SHP77 (cell line): ENCODE measurements around the gene AP3D1.
A peak's percentile ranks its signal among the peaks of the same experiment; 100 is the strongest.

Experiments
- DNase-seq, 2 experiments: peaks; one replicate each; lab custom pipeline; 2025; lab: John Stamatoyannopoulos, UW

Gene AP3D1

GRCh38 chr19:2180881-2181632 lies 29.7 kb upstream of the AP3D1 start:
- no peak for DNase-seq

GRCh38 chr19:2180114-2180513 lies 28.7 kb upstream of the AP3D1 start:
- no peak for DNase-seq

- DNase-seq = no peak
Observed at GRCh38 chr19:2179095-2179494, 27.7 kb upstream of the AP3D1 start.

- no peak for DNase-seq
Observed at GRCh38 chr19:2176337-2176994, 25.1 kb upstream of the AP3D1 start.

GRCh38 chr19:2175742-2176141 lies 24.4 kb upstream of the AP3D1 start:
- DNase-seq = no peak

- DNase-seq = no peak
Observed at GRCh38 chr19:2173767-2174577, 22.6 kb upstream of the AP3D1 start.

GRCh38 chr19:2173388-2173766 lies 22.0 kb upstream of the AP3D1 start:
- no peak for DNase-seq

GRCh38 chr19:2171349-2172145 lies 20.2 kb upstream of the AP3D1 start:
- DNase-seq = no peak

GRCh38 chr19:2170987-2171348 lies 19.6 kb upstream of the AP3D1 start:
- no peak for DNase-seq

GRCh38 chr19:2170219-2170618 lies 18.9 kb upstream of the AP3D1 start:
- DNase-seq = no peak

GRCh38 chr19:2168619-2169424 lies 17.5 kb upstream of the AP3D1 start:
- peak; percentile 70 to 80 for DNase-seq

- DNase-seq = no peak
Observed at GRCh38 chr19:2167896-2168618, 16.7 kb upstream of the AP3D1 start.

GRCh38 chr19:2166741-2167738 lies 15.7 kb upstream of the AP3D1 start:
- peak; percentile 20 to 70 for DNase-seq

GRCh38 chr19:2164020-2164998 lies 12.9 kb upstream of the AP3D1 start:
- no peak for DNase-seq

GRCh38 chr19:2160379-2160778 lies 9.0 kb upstream of the AP3D1 start:
- DNase-seq = no peak

GRCh38 chr19:2157452-2157851 lies 6.1 kb upstream of the AP3D1 start:
- DNase-seq = no peak

GRCh38 chr19:2154587-2155075 lies 3.3 kb upstream of the AP3D1 start:
- no peak for DNase-seq

- no peak for DNase-seq
Observed at GRCh38 chr19:2150794-2151338, 500 bp downstream of the AP3D1 start.
